Mucosa of stomach (tissue), 1 donor: ENCODE results near the gene ZNF629.

Source experiments
- H3K27me3 ChIP-seq: one replicate; pipeline ENCODE4 v1.7.0; 2013; ENCODE audit warnings: mild to moderate bottlenecking, low read length; ENCODE audit not compliant: control insufficient read depth, insufficient read depth
- H3K36me3 ChIP-seq: one replicate; pipeline ENCODE4 v1.7.0; 2013; ENCODE audit warnings: low read length; ENCODE audit not compliant: control insufficient read depth, insufficient read depth
- H3K4me1 ChIP-seq: one replicate; pipeline ENCODE4 v1.7.0; 2013; ENCODE audit warnings: mild to moderate bottlenecking, low read length; ENCODE audit not compliant: control insufficient read depth, insufficient read depth
- H3K4me3 ChIP-seq: one replicate; pipeline ENCODE4 v1.7.0; 2013; ENCODE audit warnings: low read length
- H3K9ac ChIP-seq: one replicate; pipeline ENCODE4 v1.7.0; 2013; ENCODE audit warnings: mild to moderate bottlenecking, low read length, moderate library complexity
- H3K9me3 ChIP-seq: one replicate; pipeline ENCODE4 v1.7.0; 2013; ENCODE audit warnings: mild to moderate bottlenecking, low read length, moderate library complexity; ENCODE audit not compliant: control insufficient read depth
- donor health status: Pancreatic carcinoma.

Gene ZNF629

DNA sequence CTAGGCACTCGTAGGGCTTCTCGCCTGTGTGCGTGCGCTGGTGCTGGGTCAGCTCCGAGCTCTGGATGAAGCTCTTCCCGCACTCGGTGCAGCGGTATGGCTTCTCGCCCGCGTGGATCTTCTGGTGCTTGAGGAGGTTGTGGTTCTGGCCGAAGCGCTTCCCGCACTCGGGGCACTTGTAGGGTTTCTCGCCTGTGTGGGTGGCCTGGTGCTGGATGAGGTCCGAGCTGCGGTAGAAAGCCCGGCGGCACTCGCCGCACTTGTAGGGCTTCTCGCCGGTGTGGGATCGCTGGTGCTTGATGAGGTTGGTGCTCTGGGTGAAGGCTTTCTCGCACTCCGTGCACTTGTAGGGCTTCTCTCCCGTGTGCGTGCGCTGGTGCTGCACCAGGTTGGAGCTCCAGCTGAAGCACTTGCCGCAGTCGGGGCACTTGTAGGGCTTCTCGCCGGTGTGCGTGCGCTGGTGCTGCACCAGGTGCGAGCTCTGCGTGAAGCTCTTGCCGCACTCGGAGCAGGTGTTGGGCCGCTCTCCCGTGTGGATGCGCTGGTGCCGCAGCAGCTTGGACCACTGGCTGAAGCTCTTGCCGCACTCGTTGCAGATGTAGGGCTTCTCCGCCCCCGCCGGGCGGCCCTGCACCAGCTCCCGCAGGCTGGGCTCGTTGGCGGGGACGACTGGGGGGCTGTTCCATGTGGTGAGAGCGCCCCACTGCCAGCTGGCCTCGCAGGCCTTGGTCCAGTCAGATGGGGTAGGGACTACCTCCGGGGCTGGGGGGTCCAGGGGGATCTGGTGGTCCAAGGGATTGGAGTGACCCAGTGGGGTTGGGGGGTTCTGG, 3.5 kb downstream of the ZNF629 start:
- no peaks in the 10 kb centered on the region for H3K9me3 ChIP-seq
- H3K4me3 ChIP-seq: no peak overlapping the region
- H3K9ac ChIP-seq: no peak overlapping the region
- H3K4me1 ChIP-seq: peaks cover 18% of the 10 kb centered on the region
- H3K27me3 ChIP-seq: no peaks in the 10 kb centered on the region
- peaks cover 6% of the 10 kb centered on the region for H3K36me3 ChIP-seq

DNA sequence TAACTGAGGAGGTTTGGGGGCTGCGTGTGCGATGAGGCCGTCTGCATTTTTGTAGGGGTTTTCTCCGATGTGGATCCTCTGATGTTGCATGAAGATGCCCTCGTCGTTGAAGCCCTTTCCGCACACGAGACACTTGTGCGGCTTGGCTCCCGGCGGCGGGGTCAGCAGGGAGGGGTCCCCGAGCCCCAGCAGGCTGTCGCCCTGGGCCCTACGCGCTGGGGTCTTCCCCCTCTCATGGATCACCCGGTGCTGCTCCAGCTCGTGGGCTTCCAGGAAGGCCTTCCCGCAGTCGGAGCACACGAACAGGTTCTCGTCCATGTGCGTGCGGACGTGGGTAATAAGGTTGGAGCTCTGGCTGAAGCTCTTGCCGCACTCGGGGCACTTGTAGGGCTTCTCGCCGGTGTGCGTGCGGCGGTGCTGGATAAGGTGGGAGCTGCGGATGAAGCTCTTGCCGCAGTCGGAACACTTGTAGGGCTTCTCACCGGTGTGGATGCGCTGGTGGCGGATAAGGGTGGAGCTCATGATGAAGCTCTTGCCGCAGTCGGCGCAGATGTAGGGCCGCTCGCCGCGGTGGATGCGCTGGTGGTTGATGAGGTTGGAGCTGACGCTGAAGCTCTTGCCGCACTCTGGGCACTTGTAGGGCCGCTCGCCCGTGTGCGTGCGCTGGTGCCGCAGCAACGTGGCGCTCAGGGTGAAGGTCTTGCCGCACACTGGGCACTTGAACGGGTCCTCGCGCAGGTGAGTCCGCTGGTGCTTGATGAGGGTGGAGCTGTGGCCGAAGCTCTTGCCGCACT, 4.3 kb downstream of the ZNF629 start:
- Histone ChIP-seq H3K36me3 (peaks cover 6% of the 10 kb centered on the region), H3K9ac (no peak overlapping the region), H3K4me3 (no peak overlapping the region), H3K4me1 (peaks cover 13% of the 10 kb centered on the region), H3K9me3 (no peaks in the 10 kb centered on the region), H3K27me3 (no peaks in the 10 kb centered on the region)

DNA sequence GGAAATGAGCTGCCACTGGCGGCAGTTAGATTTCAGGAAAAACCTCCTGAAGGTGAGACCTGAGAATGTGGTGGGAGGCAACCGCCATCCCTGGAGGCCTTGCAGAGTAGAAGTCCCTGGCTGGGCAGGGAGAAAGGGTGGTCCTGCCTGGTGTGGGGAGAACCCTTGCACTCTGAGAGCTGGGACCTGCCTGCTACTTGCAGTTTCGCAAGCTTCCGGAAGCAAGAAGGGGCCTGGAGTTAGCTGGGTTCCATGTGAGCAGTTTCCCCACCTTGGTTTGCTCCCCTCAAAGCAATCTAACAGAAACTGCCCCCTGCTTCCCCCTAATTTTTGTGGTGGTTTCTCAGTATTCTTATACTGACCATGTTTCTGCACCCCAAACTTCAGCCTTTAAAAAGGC, 6.5 kb downstream of the ZNF629 start:
- no peaks in the 10 kb centered on the region for H3K9me3 ChIP-seq
- peaks cover 6% of the 10 kb centered on the region for H3K36me3 ChIP-seq
- peaks cover 10% of the 10 kb centered on the region for H3K4me1 ChIP-seq

DNA sequence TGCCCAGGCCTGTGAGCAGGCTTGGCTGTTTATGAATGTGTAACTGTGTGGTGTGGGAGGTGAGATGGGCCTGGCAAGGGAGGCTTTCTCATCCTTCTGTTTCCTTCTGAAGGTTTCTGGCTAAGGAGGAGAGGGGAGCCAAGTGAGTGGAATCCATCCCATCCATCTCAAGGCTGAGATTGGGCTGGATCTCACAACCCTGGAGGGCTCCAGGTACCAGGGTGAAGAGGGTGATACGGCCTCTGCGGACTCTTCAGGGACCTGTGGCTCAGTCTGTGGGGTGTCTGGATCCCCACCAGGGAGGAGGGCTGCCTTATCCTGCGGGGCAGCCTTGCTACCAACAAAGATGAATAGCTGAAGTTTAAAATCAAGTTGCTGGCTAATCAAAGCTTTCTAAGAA, 7.0 kb downstream of the ZNF629 start:
- Histone ChIP-seq H3K27me3 (no peaks in the 10 kb centered on the region), H3K4me1 (peaks cover 13% of the 10 kb centered on the region), H3K4me3 (no peak overlapping the region), H3K9ac (no peak overlapping the region), H3K9me3 (no peaks in the 10 kb centered on the region), H3K36me3 (peaks cover 6% of the 10 kb centered on the region)

More for the DNA sequence above, 6.5 kb downstream of the ZNF629 start:
- Histone ChIP-seq H3K27me3 (no peaks in the 10 kb centered on the region), H3K9ac (no peak overlapping the region), H3K4me3 (no peak overlapping the region)

DNA sequence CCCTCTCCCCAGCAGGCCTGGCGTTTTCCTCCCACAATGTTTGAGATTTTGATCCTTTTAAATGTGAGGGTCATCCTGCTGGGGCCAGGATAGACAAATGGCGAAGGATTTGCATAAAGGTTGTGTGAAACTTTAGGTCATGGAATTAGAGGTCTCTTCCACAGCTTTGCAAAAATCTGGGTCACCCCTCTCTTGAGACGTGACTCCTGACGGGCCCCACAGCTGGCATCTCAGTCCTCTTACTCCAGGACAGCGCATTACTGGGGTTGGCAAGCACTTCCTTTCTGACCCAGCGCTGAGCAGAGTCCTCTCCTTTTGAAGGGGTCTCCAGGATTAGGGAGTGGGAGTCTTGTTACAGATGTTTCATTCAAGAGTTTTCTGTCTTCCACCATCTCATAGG, 7.4 kb downstream of the ZNF629 start:
- Histone ChIP-seq H3K36me3 (peaks cover 6% of the 10 kb centered on the region), H3K9me3 (no peaks in the 10 kb centered on the region), H3K27me3 (no peaks in the 10 kb centered on the region), H3K4me3 (no peak overlapping the region), H3K9ac (no peak overlapping the region), H3K4me1 (peaks cover 17% of the 10 kb centered on the region)

DNA sequence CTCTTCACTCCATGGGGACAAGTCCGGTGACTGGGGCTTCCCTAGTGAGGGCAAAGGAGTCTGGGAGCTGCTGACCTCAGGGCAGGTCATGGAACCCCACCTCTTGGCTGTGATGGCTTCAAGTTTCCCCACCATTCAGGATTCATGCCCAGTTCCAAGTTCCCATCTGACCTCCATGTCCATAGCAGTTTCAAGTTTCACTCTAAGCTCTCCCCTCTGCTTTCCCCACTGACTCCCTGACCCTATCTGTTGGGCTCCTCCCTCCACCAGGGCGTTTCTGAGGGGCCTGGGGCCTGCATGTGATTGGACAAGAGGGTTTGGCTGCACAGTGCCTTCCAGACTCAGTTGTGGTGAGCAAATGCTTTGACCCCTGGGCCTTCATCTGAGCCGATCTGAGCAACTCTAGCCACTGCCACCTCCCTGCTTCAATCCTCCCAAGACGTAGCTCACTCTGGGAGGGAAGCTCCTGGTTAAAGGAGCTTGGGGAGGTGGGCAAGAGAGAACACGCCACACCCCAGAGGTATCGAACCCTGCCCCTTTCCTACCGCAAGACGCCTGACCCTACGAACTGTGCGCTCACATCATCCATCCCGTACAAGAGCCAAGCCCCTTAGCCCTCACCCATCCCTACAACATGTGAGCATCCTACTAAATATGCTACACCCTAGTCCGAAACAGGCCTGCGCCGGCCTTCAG, 8.3 kb downstream of the ZNF629 start:
- no peaks in the 10 kb centered on the region for H3K9me3 ChIP-seq
- no peak overlapping the region for H3K4me3 ChIP-seq
- no peak overlapping the region for H3K9ac ChIP-seq

DNA sequence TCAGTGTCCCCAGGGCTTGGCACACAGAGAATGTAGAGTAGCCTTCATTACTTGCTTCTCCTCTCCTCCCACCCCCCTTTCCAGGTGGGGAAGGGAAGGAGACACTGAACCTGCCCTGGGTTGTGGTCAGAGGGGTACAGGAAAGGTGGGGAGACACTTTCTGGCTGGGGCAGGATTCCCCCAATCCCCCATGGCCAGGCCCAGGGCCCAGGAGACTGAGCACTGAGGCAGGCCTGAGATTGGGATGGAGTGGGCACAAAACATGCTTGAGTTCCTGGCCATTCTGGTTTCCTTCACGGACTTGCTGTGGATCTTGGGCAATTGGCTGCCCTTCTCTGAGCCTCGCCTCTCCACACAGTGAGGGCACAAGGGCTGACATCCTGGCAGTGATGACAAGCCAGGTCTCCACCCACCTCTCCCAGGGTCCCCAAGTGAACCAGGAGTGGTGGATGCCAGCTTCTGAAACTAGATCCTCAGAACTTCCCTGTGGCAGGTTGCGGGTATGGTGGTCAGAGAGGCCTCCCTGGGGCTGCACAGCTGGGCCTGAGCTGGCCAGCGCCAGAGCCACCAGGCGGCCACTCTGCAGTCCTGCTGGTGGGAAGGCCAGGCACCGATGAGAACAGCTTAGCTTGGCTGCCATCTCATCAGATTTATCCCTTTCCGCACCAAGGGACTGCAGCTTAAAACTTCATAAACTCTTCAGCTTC, 9.3 kb downstream of the ZNF629 start:
- Histone ChIP-seq H3K4me3 (no peak overlapping the region), H3K27me3 (no peaks in the 10 kb centered on the region), H3K9me3 (no peaks in the 10 kb centered on the region), H3K9ac (no peak overlapping the region), H3K4me1 (peaks cover 18% of the 10 kb centered on the region), H3K36me3 (peaks cover 6% of the 10 kb centered on the region)

More for the DNA sequence above, 8.3 kb downstream of the ZNF629 start:
- Histone ChIP-seq H3K4me1 (peaks cover 18% of the 10 kb centered on the region), H3K36me3 (peaks cover 6% of the 10 kb centered on the region), H3K27me3 (no peaks in the 10 kb centered on the region)

DNA sequence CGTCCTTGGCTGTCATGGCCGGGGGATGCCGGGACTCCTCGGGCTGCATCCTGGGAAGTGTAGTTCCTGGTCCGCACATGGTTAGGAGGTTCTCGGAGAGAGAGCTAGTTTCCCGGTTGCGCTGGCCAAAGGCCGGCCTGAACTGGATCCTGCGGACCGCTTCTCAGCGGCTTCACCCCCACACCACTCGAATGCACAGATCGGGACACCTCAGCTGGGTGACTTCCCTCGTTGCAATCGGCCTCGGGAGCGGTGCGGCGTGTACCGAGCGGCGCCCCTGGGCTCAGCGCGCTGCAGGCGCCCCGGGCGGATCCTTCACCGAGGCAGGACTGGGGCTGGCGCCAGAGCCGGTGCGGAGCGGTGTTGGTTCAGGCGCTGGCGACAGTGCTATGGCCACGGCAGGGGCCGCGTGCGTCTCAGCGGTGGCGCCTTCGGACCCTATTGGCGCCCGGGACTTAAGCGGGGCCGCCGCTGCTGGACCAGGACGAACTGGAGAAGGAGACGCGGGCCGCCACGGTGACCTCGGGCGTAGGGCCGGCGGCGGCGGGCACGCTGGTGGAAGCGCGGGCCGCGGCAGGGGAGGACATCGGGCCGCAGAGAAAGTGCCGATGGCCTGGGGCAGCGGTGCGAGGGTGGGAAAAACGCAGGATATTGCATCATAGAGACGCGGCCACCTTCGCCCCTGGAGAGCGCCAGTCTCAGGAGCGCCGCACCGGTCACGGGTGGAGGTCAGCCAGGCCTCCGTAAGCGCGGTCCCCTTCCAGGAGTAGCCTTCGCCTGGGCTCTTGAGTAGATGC, 11.4 kb downstream of the ZNF629 start:
- Histone ChIP-seq H3K27me3 (no peaks in the 10 kb centered on the region), H3K9me3 (no peaks in the 10 kb centered on the region), H3K36me3 (peaks cover 7% of the 10 kb centered on the region), H3K4me1 (peaks cover 18% of the 10 kb centered on the region), H3K9ac (peak overlapping the region; percentile 79), H3K4me3 (peak overlapping the region; percentile 93)

DNA sequence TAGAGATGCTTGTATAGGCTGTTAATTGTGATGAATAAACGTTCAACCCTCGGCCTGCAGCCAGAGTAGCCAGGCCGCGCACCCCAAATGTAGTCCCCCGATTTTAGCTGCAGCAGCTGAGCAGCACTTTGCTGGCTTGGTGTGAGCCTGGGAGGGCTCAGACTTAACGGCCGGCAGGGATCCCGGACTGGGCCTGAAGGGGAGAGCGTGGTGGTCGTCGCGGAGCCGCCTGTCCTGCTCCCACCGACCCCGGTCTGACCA, 11.9 kb downstream of the ZNF629 start:
- Histone ChIP-seq H3K36me3 (peaks cover 7% of the 10 kb centered on the region), H3K4me3 (peak overlapping the region; percentile 93), H3K4me1 (peaks cover 18% of the 10 kb centered on the region), H3K27me3 (no peaks in the 10 kb centered on the region), H3K9me3 (no peaks in the 10 kb centered on the region), H3K9ac (peak overlapping the region; percentile 79)

DNA sequence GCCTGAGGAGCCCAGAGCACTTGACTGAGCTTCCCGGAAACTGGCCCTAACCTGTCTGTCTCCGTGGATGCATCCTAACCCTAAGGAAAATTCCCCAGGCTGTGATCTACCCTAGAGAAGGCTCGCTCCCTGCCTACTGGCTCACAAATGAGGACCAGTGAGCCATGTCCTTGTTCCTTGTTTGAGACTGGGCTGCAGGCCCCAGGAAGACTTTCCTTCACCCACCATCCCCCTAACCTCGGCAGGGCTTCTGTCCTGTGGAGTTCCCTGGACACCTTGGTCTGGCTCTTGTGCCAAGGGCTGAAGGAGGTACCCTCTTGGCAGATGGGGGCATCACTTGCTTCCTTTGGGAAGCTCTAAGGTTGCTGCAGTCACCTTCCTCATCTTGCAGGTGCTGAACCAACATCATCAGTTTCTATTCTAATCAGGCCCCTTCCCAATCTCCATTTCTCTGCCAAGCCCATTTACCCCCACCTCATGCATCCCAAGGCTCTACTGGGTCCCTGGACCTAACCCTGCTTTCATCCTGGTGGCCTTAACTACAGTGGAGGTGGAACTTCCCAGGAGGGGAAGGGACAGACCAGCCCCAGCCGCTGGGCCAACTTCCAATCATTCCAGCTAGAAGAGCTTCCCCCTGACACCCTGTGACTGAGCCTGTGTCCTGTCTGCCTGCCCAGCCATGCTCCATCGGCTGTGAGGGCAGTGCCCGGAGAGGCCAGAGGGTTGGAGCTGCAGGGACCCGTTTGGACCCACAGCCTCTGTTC, 12.5 kb downstream of the ZNF629 start:
- H3K4me3 ChIP-seq: peak overlapping the region; percentile 93
- no peaks in the 10 kb centered on the region for H3K27me3 ChIP-seq
- H3K4me1 ChIP-seq: peaks cover 18% of the 10 kb centered on the region
- H3K9ac ChIP-seq: peak overlapping the region; percentile 79
- H3K9me3 ChIP-seq: no peaks in the 10 kb centered on the region
- peaks cover 8% of the 10 kb centered on the region for H3K36me3 ChIP-seq

DNA sequence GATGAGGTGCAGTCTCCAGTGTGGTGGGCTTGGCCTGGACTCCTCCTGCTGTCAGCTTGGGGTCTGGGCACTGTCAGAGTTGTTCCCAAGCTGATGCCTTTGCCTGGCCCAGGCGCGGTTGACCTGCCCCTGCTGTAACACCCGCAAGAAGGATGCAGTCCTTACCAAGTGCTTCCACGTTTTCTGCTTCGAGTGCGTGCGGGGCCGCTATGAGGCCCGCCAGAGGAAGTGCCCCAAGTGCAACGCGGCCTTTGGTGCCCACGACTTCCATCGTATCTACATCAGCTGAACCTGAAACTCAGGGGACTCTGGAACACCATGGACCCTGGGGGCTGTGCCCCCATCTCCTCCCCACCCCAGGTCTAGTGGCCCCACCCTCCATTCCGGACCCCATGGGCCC, 13.2 kb downstream of the ZNF629 start:
- Histone ChIP-seq H3K4me1 (peaks cover 18% of the 10 kb centered on the region), H3K4me3 (no peak overlapping the region), H3K27me3 (no peaks in the 10 kb centered on the region), H3K36me3 (peaks cover 16% of the 10 kb centered on the region), H3K9ac (no peak overlapping the region), H3K9me3 (no peaks in the 10 kb centered on the region)
